ENCODE data around the gene LGALS9. TPM values are rescaled to one million over a fixed set of nuclear protein-coding genes. Genes with fewer than 3 reads are reported as not detected.
"Not testable (repeated sequence)": the region's sequence is repeated elsewhere in the genome, so short reads cannot be mapped to it uniquely, and the experiment has no call there.

The LGALS9 gene
- total RNA-seq, 2 experiments from 2014 or later = 38.3 to 39.8 TPM

GRCh38 chr17:27638415-27638914, 7.5 kb downstream of the LGALS9 start:
- intact Hi-C loops (cut with DNase I, micrococcal nuclease); CTCF ChIA-PET; H3K27me3 Mint-ChIP-seq; H3K27me3 ChIP-seq (ENCODE audit: control insufficient read depth in 1 of 2, insufficient read depth in 2 of 2, low read length in 2 of 2); H3K9me3 ChIP-seq (ENCODE audit: control insufficient read depth in 1 of 2, insufficient read depth in 1 of 2, low read length in 2 of 2); H3K4me1 ChIP-seq (ENCODE audit: insufficient read depth, low read length); H3K27ac ChIP-seq (ENCODE audit: low read depth in 1 of 2, low read length in 2 of 2); DNase-seq; H3K4me3 Mint-ChIP-seq; POLR2A ChIA-PET; H3K27ac Mint-ChIP-seq; ATAC-seq (ENCODE audit: poor library complexity); H3K4me3 ChIP-seq (ENCODE audit: low read length); H3K9me3 Mint-ChIP-seq: not testable (repeated sequence)
- peaks cover 33% of the 10 kb centered on the region for H3K36me3 Mint-ChIP-seq (ENCODE audit: low read depth)
- H3K36me3 ChIP-seq (ENCODE audit: insufficient read depth, low read length) = peaks cover 22% of the 10 kb centered on the region
- H3K4me1 Mint-ChIP-seq (ENCODE audit: low read depth) = peaks cover 14% of the 10 kb centered on the region

GRCh38 chr17:27640790-27641189, 9.8 kb downstream of the LGALS9 start:
- Mint-ChIP-seq H3K4me1 (ENCODE audit: low read depth) (no peaks in the 10 kb centered on the region), H3K27me3 (no peaks in the 10 kb centered on the region), H3K27ac (no peak overlapping the region), H3K9me3 (no peaks in the 10 kb centered on the region), H3K36me3 (ENCODE audit: low read depth) (peaks cover 43% of the 10 kb centered on the region), H3K4me3 (no peak overlapping the region)
- ChIA-PET CTCF (no interaction called here), POLR2A (no interaction called here)
- Histone ChIP-seq H3K36me3 (ENCODE audit: insufficient read depth, low read length) (peaks cover 18% of the 10 kb centered on the region), H3K27me3 (ENCODE audit: control insufficient read depth in 1 of 2, insufficient read depth in 2 of 2, low read length in 2 of 2) (no peaks in the 10 kb centered on the region), H3K4me3 (ENCODE audit: low read length) (no peak overlapping the region), H3K4me1 (ENCODE audit: insufficient read depth, low read length) (no peaks in the 10 kb centered on the region), H3K27ac (ENCODE audit: low read depth in 1 of 2, low read length in 2 of 2) (no peak overlapping the region), H3K9me3 (ENCODE audit: control insufficient read depth in 1 of 2, insufficient read depth in 1 of 2, low read length in 2 of 2) (no peaks in the 10 kb centered on the region)
- ATAC-seq (ENCODE audit: poor library complexity) (no peak), DNase-seq (no peak)
- intact Hi-C loops (cut with DNase I, micrococcal nuclease) = no loop called here
- no peak for TF ChIP-seq CTCF (IDR thresholded peaks at IDR 0.05)

GRCh38 chr17:27644586-27644985, 13.6 kb downstream of the LGALS9 start:
- POLR2A ChIA-PET = no interaction called here
- Mint-ChIP-seq H3K36me3 (ENCODE audit: low read depth) (peaks cover 44% of the 10 kb centered on the region), H3K4me3 (no peak overlapping the region), H3K27me3 (no peaks in the 10 kb centered on the region), H3K4me1 (ENCODE audit: low read depth) (no peaks in the 10 kb centered on the region), H3K9me3 (no peaks in the 10 kb centered on the region), H3K27ac (no peak overlapping the region)
- Histone ChIP-seq H3K9me3 (ENCODE audit: control insufficient read depth in 1 of 2, insufficient read depth in 1 of 2, low read length in 2 of 2) (no peaks in the 10 kb centered on the region), H3K4me3 (ENCODE audit: low read length) (no peak overlapping the region), H3K36me3 (ENCODE audit: insufficient read depth, low read length) (peaks cover 22% of the 10 kb centered on the region), H3K4me1 (ENCODE audit: insufficient read depth, low read length) (no peaks in the 10 kb centered on the region), H3K27me3 (ENCODE audit: control insufficient read depth in 1 of 2, insufficient read depth in 2 of 2, low read length in 2 of 2) (no peaks in the 10 kb centered on the region), H3K27ac (ENCODE audit: low read depth in 1 of 2, low read length in 2 of 2) (no peak overlapping the region)
- no peak for TF ChIP-seq CTCF (IDR thresholded peaks at IDR 0.05)
- no peak for DNase-seq
- CTCF ChIA-PET = no interaction called here
- ATAC-seq (ENCODE audit: poor library complexity) = no peak
- intact Hi-C loops (cut with DNase I, micrococcal nuclease) = no loop called here

DNA sequence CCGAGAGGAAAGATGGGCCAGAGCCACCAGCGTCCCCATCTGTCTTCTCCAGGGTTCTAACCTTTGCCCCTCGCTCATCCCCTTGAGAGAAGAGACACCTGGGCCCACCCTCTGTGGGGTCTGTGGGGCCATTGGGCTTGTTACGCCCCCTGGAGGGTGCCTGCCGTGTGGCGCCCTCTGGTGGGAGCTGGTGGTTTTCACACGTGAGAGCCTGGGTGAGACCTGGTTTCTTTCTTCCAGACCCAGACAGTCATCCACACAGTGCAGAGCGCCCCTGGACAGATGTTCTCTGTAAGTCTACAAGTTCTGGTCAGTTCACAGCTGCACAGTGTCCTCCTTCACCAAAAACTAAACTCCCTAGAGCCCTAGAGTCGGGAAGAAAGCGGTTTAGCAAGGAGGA, 14.6 kb downstream of the LGALS9 start:
- H3K4me3 Mint-ChIP-seq; H3K4me1 Mint-ChIP-seq (ENCODE audit: low read depth); H3K27me3 ChIP-seq (ENCODE audit: control insufficient read depth in 1 of 2, insufficient read depth in 2 of 2, low read length in 2 of 2); H3K9me3 Mint-ChIP-seq; intact Hi-C loops (cut with DNase I, micrococcal nuclease); H3K9me3 ChIP-seq (ENCODE audit: control insufficient read depth in 1 of 2, insufficient read depth in 1 of 2, low read length in 2 of 2); H3K4me1 ChIP-seq (ENCODE audit: insufficient read depth, low read length); H3K27ac Mint-ChIP-seq; H3K27me3 Mint-ChIP-seq; DNase-seq; POLR2A ChIA-PET; H3K27ac ChIP-seq (ENCODE audit: low read depth in 1 of 2, low read length in 2 of 2); CTCF ChIA-PET; H3K4me3 ChIP-seq (ENCODE audit: low read length): not testable (repeated sequence)
- ATAC-seq (ENCODE audit: poor library complexity) = peak; percentile 43
- peaks cover 18% of the 10 kb centered on the region for H3K36me3 ChIP-seq (ENCODE audit: insufficient read depth, low read length)
- H3K36me3 Mint-ChIP-seq (ENCODE audit: low read depth) = peaks cover 37% of the 10 kb centered on the region

Data from CD4-positive, alpha-beta T cell (primary cell).